HG03521 (cell line): ENCODE measurements around the gene PAXX.
A peak's percentile ranks its signal among the peaks of the same experiment; 100 is the strongest.

ENCODE experiments used
- ATAC-seq: cut with Tn5 transposase; IDR thresholded peaks from one replicate; pipeline ENCODE4 v1.9.1; 2021; ENCODE audit warnings: mild to moderate bottlenecking, moderate library complexity; ENCODE audit not compliant: unreplicated experiment

PAXX gene

GRCh38 chr9:136991993-136992818 lies at the start of gene PAXX:
Gene PAXX, plus strand, starts transcription at chr9:136992422. Its CDS starts 22 bp downstream, at chr9:136992444.
- ATAC-seq: peak; percentile 80

GRCh38 chr9:136942881-136943230 lies 49.4 kb upstream of the PAXX start:
- no peak for ATAC-seq

GRCh38 chr9:136943291-136944211 lies 48.7 kb upstream of the PAXX start:
- ATAC-seq: peak; percentile 5

GRCh38 chr9:136944212-136944518 lies 48.1 kb upstream of the PAXX start:
- ATAC-seq: peak; percentile 33

GRCh38 chr9:136944519-136945332 lies 47.5 kb upstream of the PAXX start, which contains the start of the genes C8G and FBXW5:
Gene C8G, plus strand, starts transcription at chr9:136945243. Its CDS starts 78 bp downstream, at chr9:136945321.
Gene FBXW5, minus strand, starts transcription at chr9:136944738. Its CDS starts 655 bp downstream, at chr9:136944083.
- ATAC-seq: peak; percentile 81

DNA sequence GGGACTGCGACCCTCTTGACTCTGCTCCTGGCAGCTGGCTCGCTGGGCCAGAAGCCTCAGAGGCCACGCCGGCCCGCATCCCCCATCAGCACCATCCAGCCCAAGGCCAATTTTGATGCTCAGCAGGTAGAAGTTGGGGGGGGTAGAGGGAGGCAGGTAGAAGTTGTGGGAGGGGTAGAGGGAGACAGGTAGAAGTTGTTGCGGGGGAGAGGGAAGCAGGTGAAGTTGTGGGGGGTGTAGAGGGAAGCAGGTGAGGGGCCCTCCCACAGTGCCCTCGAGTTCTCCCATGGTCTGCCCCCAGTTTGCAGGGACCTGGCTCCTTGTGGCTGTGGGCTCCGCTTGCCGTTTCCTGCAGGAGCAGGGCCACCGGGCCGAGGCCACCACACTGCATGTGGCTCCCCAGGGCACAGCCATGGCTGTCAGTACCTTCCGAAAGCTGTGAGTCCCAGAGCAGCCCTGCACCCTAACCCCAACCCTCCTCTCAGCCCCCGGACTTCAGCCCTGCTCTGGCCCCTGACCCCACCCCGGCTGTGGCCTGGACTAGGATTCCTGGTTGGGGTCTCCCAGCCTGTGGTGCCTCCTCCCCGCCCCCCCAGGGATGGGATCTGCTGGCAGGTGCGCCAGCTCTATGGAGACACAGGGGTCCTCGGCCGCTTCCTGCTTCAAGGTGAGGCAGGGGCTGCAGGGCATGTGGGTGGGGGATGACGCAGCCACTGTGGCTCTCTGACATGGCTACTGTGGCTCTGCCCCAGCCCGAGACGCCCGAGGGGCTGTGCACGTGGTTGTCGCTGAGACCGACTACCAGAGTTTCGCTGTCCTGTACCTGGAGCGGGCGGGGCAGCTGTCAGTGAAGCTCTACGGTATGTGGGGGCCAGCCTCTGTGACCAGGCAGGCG lies 46.6 kb upstream of the PAXX start:
- ATAC-seq: no peak

- ATAC-seq: no peak
These were observed 45.8 kb upstream of the PAXX start for GRCh38 chr9:136946228-136947027.

GRCh38 chr9:136947028-136947891 lies 45.0 kb upstream of the PAXX start:
- ATAC-seq: no peak

DNA sequence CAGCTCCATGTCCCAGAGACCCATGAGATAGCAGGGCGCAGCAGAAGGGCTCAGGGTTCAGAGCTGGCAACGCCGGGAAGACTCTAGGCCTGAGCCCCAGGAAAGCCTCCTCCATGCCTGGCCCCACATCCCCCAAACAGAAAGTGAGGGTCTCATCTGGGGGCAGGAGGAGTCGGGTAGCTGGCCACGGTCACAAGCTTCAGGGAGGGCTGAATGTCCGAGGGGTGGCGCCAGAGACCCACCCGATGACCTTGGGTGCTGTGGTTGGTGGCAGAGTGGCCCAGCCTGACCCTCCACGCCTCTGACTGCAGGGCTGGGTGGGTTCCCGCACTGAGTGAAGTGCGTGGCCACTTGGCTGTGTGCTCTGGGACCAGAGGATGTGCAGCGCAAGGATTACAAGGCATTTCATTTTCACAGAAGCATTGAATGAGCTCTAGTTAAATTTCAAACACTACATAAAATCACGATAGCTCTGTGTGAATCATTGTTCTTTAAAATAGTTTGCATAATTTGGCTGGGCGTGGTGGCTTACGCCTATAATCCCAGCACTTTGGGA lies 44.2 kb upstream of the PAXX start:
- no peak for ATAC-seq

- ATAC-seq: no peak
These were observed 42.9 kb upstream of the PAXX start for GRCh38 chr9:136949239-136949816.

GRCh38 chr9:136949817-136950655 lies 42.2 kb upstream of the PAXX start:
- ATAC-seq: peak; percentile 78

GRCh38 chr9:136950656-136951276 lies 41.5 kb upstream of the PAXX start:
- no peak for ATAC-seq

DNA sequence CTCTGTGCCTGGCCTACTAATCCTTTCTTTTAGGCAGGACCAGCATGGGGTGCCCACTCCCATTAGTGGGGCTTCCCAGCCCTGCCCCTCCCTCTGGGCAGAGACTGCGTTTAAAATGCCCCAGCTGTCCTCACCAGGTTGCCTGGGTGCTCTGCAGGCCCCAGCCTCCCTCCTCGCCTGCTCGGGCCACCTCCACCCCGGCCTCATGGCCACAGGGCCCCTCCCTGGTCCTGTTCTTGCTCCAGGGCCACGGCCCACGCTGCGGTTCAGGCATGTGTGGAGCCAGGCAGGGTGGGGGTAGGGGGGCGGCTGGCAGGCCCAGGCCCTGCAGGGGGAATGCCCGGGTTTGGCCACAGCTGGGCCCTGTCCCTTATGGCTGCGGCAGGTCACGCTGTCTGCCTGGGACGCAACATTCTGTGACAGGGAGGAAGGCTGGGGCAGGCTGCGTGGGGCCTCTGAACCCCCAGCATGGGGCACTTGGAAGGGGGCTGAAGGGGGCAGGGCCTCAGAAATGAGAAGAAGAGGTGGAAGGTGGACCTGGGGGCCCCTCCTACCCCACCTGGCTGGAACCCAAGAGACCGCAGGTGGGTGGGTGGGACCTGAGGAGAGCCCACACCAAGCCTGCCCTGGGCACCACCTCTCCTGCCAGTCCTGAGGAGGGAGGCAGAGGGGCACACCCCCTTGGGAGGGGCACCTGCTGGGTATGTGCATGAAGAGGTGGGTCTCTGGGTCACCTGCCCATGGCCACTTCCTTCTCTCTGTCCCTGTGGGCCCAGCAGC lies 40.5 kb upstream of the PAXX start, which contains the start of gene LCN12:
TSS of gene LCN12 (plus strand) at position 733 of the 780 bp plus-strand sequence. CDS start 55 bp downstream, outside the sequence.
- ATAC-seq: no peak

DNA sequence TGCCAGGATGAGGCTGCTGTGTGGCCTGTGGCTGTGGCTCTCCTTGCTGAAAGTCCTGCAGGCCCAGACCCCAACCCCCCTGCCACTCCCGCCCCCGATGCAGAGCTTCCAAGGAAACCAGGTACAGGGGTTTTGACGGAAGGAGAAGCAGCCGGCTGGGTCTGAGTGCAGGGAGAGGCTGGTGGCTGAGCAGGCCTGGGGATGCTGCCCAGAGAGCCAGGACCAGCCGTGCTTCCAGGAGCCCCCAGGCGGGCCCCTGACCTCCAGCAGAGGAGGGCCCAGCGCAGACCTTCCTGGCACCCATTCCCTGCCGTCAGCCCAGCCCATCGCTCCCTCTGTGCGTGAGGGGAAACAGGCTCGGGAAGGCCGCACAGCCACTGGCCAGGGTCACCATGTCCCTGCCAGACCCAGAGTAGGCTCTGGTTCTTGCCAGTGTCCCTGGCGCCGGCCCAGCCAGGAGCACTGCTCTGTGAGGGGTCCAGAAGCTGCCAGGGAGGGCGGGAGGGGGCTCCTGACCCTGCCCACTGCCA lies 39.8 kb upstream of the PAXX start:
- ATAC-seq: no peak
